Type B pancreatic cell (in vitro differentiated cells): ENCODE measurements around the gene RNF224. TPM values are rescaled to one million over a fixed set of nuclear protein-coding genes. Genes with fewer than 3 reads are reported as not detected.

Source experiments
- DNase-seq: peaks from one replicate; pipeline ENCODE4 v3.0.0; 2021; ENCODE audit warnings: mixed read lengths; ENCODE audit not compliant: unreplicated experiment; ENCODE audit errors: extremely low spot score
- H3K27ac Mint-ChIP-seq: 2 replicates; pipeline ENCODE4 v1.8.0; 2021; ENCODE audit warnings: mild to moderate bottlenecking, mixed read lengths
- H3K27me3 Mint-ChIP-seq: 2 replicates; pipeline ENCODE4 v1.8.0; 2021; ENCODE audit warnings: mixed read lengths
- H3K36me3 Mint-ChIP-seq: 2 replicates; pipeline ENCODE4 v1.8.0; 2021; ENCODE audit warnings: mixed read lengths
- H3K4me1 Mint-ChIP-seq: one replicate; pipeline ENCODE4 v1.8.0; 2021; ENCODE audit warnings: mixed read lengths; ENCODE audit not compliant: unreplicated experiment
- H3K4me3 Mint-ChIP-seq: 2 replicates; pipeline ENCODE4 v1.8.0; 2021; ENCODE audit warnings: mild to moderate bottlenecking, mixed read lengths
- H3K9me3 Mint-ChIP-seq: 2 replicates; pipeline ENCODE4 v1.8.0; 2021; ENCODE audit warnings: mixed read lengths
- total RNA-seq: library from RNA; stranded (reverse); gene quantifications from 2 replicates; pipeline ENCODE4 v1.2.1, GENCODE V29; 2021; ENCODE audit warnings: low replicate concordance
- TF ChIP-seq, protein P1 (sequence below): fragments of 200-600 bp; sonication (generic); conservative IDR thresholded peaks from 2 replicates; pipeline ENCODE4 v1.5.0; 2021; ENCODE audit warnings: antibody characterized with exemption, mild to moderate bottlenecking

RNF224 gene
- total RNA-seq, 1 donor from 2014 or later: 0.48 TPM

DNA sequence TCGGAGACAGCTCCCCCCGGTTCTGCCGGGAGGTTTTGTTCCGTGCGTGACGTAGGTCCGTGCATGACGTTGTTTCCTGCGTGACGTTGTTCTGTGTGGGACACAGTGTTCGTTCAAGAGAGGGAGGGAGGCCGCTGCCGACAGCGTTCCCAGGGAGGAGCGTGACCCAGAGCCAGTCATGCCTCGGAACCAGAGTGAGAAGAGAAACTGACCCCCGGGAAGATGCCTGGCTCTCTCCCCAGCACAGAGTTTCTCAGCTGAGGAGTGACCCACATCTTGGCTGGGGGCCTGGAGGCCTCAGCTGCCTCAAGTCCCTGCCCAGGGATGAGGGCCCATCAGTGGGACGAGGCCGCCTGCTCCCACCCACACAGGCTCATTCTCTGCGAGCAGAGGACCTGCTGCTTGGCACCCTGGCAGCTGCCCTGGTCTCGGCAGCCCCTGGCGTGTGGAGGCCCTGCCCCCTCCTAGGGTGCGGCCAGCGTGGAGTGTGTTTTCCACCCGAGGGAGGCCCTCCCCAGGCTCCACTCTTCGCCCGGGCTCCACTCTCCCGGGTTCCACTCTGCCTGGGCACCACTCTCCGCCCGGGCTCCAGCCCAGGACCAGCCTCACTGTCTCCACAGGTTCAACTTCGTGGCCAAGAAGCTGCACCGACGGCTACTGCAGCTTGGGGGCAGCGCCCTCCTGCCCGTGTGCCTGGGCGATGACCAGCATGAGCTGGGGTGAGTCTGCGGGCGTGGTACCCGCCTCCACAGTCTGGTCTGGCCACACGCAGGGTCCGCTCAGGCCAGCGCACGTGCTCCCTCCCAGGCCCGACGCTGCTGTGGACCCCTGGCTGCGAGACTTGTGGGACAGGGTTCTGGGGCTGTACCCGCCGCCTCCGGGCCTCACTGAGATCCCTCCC lies 13.9 kb upstream of the RNF224 start:
- TF ChIP-seq, protein P1, sequence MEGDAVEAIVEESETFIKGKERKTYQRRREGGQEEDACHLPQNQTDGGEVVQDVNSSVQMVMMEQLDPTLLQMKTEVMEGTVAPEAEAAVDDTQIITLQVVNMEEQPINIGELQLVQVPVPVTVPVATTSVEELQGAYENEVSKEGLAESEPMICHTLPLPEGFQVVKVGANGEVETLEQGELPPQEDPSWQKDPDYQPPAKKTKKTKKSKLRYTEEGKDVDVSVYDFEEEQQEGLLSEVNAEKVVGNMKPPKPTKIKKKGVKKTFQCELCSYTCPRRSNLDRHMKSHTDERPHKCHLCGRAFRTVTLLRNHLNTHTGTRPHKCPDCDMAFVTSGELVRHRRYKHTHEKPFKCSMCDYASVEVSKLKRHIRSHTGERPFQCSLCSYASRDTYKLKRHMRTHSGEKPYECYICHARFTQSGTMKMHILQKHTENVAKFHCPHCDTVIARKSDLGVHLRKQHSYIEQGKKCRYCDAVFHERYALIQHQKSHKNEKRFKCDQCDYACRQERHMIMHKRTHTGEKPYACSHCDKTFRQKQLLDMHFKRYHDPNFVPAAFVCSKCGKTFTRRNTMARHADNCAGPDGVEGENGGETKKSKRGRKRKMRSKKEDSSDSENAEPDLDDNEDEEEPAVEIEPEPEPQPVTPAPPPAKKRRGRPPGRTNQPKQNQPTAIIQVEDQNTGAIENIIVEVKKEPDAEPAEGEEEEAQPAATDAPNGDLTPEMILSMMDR: no peak
- no peaks in the 10 kb centered on the region for H3K9me3 Mint-ChIP-seq
- H3K27ac Mint-ChIP-seq: no peak overlapping the region
- no peak for DNase-seq
- peaks cover 3% of the 10 kb centered on the region for H3K4me1 Mint-ChIP-seq
- no peak overlapping the region for H3K4me3 Mint-ChIP-seq
- H3K36me3 Mint-ChIP-seq: no peaks in the 10 kb centered on the region
- H3K27me3 Mint-ChIP-seq: no peaks in the 10 kb centered on the region

DNA sequence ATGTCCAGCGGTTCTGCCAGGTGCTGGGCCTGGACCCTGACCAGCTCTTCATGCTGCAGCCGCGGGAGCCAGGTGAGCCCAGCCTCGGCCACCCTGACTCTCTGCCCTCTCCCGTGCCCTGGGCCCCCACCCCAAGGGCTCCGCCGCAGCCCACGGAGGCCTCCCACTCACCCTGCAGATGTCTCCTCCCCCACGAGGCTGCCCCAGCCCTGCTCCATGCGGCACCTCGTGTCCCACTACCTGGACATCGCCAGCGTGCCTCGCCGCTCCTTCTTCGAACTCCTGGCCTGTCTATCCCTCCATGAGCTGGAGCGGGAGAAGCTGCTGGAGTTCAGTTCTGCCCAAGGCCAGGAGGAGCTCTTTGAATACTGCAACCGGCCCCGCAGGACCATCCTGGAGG lies 12.7 kb upstream of the RNF224 start:
- Mint-ChIP-seq H3K4me3 (no peak overlapping the region), H3K27ac (no peak overlapping the region), H3K4me1 (peaks cover 3% of the 10 kb centered on the region), H3K9me3 (no peaks in the 10 kb centered on the region), H3K36me3 (no peaks in the 10 kb centered on the region), H3K27me3 (no peaks in the 10 kb centered on the region)
- DNase-seq: no peak
- TF ChIP-seq, protein P1: no peak

DNA sequence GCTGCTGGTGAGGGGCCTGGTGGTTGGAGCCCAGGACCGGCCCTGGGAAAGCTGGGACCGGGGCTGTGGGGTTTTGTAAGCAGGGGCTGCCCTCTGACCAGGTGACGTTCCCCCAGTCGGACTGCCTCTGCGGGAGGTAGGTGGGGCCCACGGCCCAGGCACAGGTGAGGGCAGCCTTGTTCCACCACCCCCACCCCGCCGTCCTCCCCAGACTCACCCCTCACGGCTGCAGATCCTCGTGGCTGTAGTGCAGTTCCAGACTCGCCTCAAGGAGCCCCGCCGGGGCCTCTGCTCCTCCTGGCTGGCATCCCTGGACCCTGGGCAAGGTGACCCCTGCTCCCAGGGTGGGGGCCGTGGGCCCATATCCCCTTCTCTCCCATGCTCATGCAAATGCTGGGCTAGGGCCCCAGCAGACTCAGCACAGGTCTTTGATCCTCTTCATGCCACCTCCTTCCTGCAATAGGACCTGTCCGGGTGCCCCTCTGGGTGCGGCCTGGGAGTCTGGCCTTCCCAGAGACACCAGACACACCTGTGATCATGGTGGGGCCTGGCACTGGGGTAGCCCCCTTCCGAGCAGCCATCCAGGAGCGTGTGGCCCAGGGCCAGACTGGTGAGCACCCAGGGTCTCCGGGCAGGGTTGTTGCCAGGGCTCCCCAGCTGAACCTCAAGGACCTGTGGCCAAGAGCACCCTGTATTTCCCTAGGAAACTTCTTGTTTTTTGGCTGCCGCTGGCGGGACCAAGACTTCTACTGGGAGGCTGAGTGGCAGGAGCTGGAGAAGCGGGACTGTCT lies 11.9 kb upstream of the RNF224 start:
- H3K27me3 Mint-ChIP-seq: no peaks in the 10 kb centered on the region
- no peaks in the 10 kb centered on the region for H3K36me3 Mint-ChIP-seq
- H3K4me1 Mint-ChIP-seq: peaks cover 3% of the 10 kb centered on the region
- no peak for DNase-seq
- H3K27ac Mint-ChIP-seq: no peak overlapping the region
- H3K4me3 Mint-ChIP-seq: no peak overlapping the region
- TF ChIP-seq, protein P1: no peak
- no peaks in the 10 kb centered on the region for H3K9me3 Mint-ChIP-seq

DNA sequence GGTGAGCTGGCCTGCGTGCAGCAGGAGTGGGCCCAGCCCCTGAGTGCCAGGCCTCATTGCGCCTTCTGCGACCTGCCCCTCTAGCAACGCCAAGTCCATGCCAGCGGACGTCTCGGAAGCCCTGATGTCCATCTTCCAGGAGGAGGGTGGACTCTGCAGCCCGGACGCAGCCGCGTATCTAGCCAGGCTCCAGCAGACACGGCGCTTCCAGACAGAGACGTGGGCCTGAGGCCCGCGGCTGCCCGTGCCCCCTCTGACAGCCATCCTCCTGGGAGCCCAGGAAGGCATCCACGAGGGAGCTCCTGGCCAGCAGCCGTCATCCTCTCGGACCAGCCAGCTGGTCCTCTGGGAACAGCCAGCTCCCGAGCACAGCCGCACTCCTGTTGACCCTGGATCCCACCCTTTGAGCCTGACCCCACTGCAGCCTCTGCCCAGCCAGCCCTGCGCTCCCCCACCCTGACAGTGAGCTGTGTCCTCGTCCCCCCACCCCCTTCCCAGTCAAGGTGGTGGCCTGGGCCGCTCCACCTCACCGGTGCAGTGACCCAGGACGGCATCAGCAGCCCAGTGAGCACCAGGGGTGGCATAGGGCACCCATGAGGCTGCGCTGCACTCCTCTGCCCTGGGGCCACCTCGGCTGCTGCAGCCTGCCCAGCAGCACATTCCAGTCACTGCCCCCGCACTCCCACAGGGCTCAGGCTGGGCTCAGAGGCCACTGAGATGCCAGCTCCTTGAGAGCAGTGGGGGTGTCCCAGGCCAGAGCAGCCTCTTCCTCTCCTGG lies 10.9 kb upstream of the RNF224 start:
- H3K27ac Mint-ChIP-seq: no peak overlapping the region
- no peaks in the 10 kb centered on the region for H3K36me3 Mint-ChIP-seq
- H3K4me3 Mint-ChIP-seq: no peak overlapping the region
- H3K9me3 Mint-ChIP-seq: no peaks in the 10 kb centered on the region
- peaks cover 3% of the 10 kb centered on the region for H3K4me1 Mint-ChIP-seq
- TF ChIP-seq, protein P1: no peak
- DNase-seq: no peak
- no peaks in the 10 kb centered on the region for H3K27me3 Mint-ChIP-seq
